ENCODE results near the gene FAXDC2. TPM values are rescaled to one million over a fixed set of nuclear protein-coding genes. Genes with fewer than 3 reads are reported as not detected.

FAXDC2 gene
- total RNA-seq, 1 donor from 2014 or later: 2.6 TPM

DNA sequence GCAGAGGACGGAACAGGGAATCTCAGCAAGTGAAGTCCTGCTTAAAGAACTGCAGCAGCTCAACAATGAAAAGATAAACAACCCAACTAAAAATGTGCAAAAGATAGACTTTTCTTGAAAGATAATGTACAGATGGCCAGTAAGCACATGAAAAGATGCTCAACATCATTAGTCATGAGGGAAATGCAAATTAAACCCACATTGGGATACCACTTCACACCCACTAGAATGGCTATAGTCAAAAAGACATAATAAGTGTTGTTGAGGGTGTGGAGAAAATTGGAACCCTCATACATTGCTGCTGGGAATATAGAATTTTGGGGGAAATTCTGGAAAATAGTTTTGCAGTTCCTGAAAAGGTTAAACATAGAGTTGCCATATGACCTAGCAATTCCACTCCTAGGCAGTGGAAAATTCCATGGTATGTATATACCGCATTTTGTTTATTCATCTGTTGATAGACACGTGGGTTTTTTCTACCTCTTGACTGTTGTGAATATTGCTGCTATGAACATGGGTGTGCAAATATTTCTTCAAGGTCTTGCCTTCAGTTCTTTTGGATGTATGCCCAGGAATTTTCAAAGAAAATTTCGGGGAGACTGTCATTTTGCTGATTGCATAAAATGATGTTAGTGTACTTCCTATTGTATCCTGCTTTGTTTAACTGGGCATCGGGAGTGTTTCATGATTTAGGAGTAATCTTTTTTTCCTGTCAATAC is 15.2 kb upstream of the FAXDC2 start:
- TF ChIP-seq, protein P1, sequence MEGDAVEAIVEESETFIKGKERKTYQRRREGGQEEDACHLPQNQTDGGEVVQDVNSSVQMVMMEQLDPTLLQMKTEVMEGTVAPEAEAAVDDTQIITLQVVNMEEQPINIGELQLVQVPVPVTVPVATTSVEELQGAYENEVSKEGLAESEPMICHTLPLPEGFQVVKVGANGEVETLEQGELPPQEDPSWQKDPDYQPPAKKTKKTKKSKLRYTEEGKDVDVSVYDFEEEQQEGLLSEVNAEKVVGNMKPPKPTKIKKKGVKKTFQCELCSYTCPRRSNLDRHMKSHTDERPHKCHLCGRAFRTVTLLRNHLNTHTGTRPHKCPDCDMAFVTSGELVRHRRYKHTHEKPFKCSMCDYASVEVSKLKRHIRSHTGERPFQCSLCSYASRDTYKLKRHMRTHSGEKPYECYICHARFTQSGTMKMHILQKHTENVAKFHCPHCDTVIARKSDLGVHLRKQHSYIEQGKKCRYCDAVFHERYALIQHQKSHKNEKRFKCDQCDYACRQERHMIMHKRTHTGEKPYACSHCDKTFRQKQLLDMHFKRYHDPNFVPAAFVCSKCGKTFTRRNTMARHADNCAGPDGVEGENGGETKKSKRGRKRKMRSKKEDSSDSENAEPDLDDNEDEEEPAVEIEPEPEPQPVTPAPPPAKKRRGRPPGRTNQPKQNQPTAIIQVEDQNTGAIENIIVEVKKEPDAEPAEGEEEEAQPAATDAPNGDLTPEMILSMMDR (IDR thresholded peaks at IDR 0.05; ENCODE audit: insufficient read depth, low read length, poor library complexity, severe bottlenecking): no peak
- Histone ChIP-seq H3K4me3 (ENCODE audit: low read depth, low read length) (no peak overlapping the region), H3K36me3 (ENCODE audit: control insufficient read depth, insufficient read depth, low read length) (peaks cover 3% of the 10 kb centered on the region), H3K27me3 (ENCODE audit: control insufficient read depth, insufficient read depth, low read length) (no peaks in the 10 kb centered on the region)
- DNase-seq (ENCODE audit: low read depth): no peak

DNA sequence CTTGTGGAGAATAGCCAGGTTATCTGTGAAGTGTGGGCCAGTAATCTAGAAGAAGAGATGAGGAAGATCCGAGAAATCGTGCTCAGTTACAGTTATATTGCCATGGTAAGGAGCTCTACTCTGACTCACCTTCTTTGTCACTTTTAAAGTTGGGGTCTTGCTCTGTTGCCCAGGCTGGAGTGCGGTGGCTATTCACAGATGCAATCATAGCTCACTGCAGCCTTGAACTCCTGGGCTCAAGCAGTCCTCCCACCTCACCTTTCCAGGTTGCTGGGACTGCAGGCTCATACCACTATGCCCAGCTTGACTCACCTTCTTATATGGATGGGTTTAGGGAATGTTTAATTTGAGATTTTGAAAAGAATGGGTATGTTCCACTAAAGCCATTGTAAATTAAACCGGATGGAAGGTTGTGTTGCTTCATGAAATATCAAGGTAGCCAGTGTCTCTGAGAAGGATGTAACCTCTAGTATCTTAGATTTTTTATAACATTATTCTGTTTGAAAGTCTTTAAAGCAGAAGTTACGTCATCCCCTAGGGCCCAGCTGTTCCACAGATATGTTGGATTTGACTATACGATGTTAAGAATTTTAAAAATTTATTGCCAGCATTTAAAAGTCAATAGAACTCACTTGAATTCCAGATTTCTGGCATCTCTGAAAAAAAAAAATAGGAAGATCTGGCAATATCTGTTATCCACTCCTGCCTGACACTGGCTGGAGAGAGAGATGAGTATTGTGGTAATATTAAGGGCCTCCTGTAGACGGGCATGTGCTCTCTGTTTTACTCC is 13.1 kb upstream of the FAXDC2 start:
- TF ChIP-seq, protein P1 (IDR thresholded peaks at IDR 0.05; ENCODE audit: insufficient read depth, low read length, poor library complexity, severe bottlenecking): no peak
- H3K36me3 ChIP-seq (ENCODE audit: control insufficient read depth, insufficient read depth, low read length): peaks cover 3% of the 10 kb centered on the region
- no peak overlapping the region for H3K4me3 ChIP-seq (ENCODE audit: low read depth, low read length)
- no peak for DNase-seq (ENCODE audit: low read depth)
- no peaks in the 10 kb centered on the region for H3K27me3 ChIP-seq (ENCODE audit: control insufficient read depth, insufficient read depth, low read length)

- TF ChIP-seq, protein P1 (IDR thresholded peaks at IDR 0.05; ENCODE audit: insufficient read depth, low read length, poor library complexity, severe bottlenecking): no peak
- Histone ChIP-seq H3K36me3 (ENCODE audit: control insufficient read depth, insufficient read depth, low read length) (peaks cover 3% of the 10 kb centered on the region), H3K27me3 (ENCODE audit: control insufficient read depth, insufficient read depth, low read length) (no peaks in the 10 kb centered on the region), H3K4me3 (ENCODE audit: low read depth, low read length) (no peak overlapping the region)
- DNase-seq (ENCODE audit: low read depth): no peak
Observed at GRCh38 chr5:154862766-154863165, 12.4 kb upstream of the FAXDC2 start.

DNA sequence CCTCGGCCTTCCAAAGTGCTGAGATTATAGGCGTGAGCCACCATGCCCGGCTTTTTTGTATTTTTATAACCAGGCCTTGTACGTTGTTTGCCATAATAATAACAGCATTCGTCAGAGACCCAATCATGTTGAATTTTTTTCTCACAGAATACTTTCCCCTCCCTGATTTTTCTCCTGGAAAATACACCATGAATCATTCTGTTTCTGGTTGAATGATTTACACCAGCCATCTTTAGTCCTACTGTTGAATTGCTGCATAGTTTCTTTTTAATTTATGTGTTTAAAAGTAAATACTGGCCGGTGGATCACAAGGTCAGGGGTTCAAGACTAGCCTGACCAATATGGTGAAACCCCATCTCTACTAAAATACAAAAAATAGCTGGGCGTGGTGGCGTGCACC is 11.5 kb upstream of the FAXDC2 start:
- Histone ChIP-seq H3K36me3 (ENCODE audit: control insufficient read depth, insufficient read depth, low read length) (peaks cover 3% of the 10 kb centered on the region), H3K4me3 (ENCODE audit: low read depth, low read length) (no peak overlapping the region), H3K27me3 (ENCODE audit: control insufficient read depth, insufficient read depth, low read length) (no peaks in the 10 kb centered on the region)
- no peak for DNase-seq (ENCODE audit: low read depth)
- TF ChIP-seq, protein P1 (IDR thresholded peaks at IDR 0.05; ENCODE audit: insufficient read depth, low read length, poor library complexity, severe bottlenecking): no peak

DNA sequence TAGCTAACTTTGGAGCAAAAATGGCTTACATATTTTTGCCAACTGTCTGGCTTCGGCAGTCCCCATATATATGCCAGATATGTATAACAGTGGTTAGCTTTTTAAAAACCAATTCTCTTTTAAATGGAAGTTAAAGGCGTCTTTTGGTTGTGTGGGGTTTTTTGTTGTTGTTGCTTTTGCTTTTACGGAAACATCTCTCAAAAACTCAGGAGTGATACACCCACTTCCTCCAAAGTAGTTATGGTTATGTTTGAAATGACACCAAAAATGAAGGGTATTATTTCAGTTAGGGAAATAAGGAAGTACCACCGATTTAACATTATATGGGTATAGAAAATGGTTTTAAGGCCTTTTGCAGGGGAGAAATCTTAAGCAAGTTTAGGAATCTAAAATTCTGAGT is 10.4 kb upstream of the FAXDC2 start:
- TF ChIP-seq, protein P1 (IDR thresholded peaks at IDR 0.05; ENCODE audit: insufficient read depth, low read length, poor library complexity, severe bottlenecking): no peak
- Histone ChIP-seq H3K4me3 (ENCODE audit: low read depth, low read length) (no peak overlapping the region), H3K27me3 (ENCODE audit: control insufficient read depth, insufficient read depth, low read length) (no peaks in the 10 kb centered on the region), H3K36me3 (ENCODE audit: control insufficient read depth, insufficient read depth, low read length) (peaks cover 2% of the 10 kb centered on the region)
- no peak for DNase-seq (ENCODE audit: low read depth)

All from kidney epithelial cell (primary cell).